ENCODE data around the gene HNRNPA2B1.

GRCh38 chr7:26189697-26190096 is 10.8 kb downstream of the HNRNPA2B1 start:
- no peak for TF ChIP-seq EZH2phosphoT487 (IDR thresholded peaks at IDR 0.05; ENCODE audit: borderline replicate concordance, low read length)
- no peak for TF ChIP-seq CTCF (IDR thresholded peaks at IDR 0.05; ENCODE audit: low read depth, low read length, poor library complexity, severe bottlenecking)

All from DOHH2 (cell line).